ENCODE measurements around the gene PLOD3. TPM values are rescaled to one million over a fixed set of nuclear protein-coding genes. Genes with fewer than 3 reads are reported as not detected.
A peak's percentile ranks its signal among the peaks of the same experiment; 100 is the strongest.

PLOD3 gene
- total RNA-seq, 2 donors from 2014 or later, result 31.5 to 55.9 TPM

GRCh38 chr7:101245147-101245668, 27.8 kb upstream of the PLOD3 start:
- DNase-seq (ENCODE audit: low spot score) (no peak), ATAC-seq (ENCODE audit: insufficient number of reproducible peaks, low FRiP score, low read depth) (no peak)
- H3K27me3 ChIP-seq (replicated peaks; ENCODE audit: insufficient read depth), result no peaks in the 10 kb centered on the region
- H3K4me1 ChIP-seq (ENCODE audit: control insufficient read depth in 1 of 2, low read depth in 2 of 2), result peaks cover 12 to 38% of the 10 kb centered on the region in 2 donors
- peaks cover 19% of the 10 kb centered on the region for H3K36me3 ChIP-seq
- H3K4me3 ChIP-seq, result peak overlapping the region; percentile 71
- no peak for TF ChIP-seq CTCF (IDR thresholded peaks at IDR 0.05)
- peak overlapping the region; percentile 85 to 95 for H3K27ac ChIP-seq
- no peaks in the 10 kb centered on the region for H3K9me3 ChIP-seq

GRCh38 chr7:101244375-101245146, 27.2 kb upstream of the PLOD3 start, which contains the start of gene FIS1:
Gene FIS1 (minus strand): TSS chr7:101245081. CDS start chr7:101245004, 77 bp downstream.
- Histone ChIP-seq H3K27ac (peak within 1 kb of the TSS; percentile 85 to 95), H3K4me1 (ENCODE audit: control insufficient read depth in 1 of 2, low read depth in 2 of 2) (peaks cover 12 to 37% of the 10 kb centered on the region in 2 donors), H3K4me3 (peak within 1 kb of the TSS; percentile 71), H3K36me3 (peaks cover 23% of the 10 kb centered on the region), H3K9me3 (no peaks in the 10 kb centered on the region), H3K27me3 (replicated peaks; ENCODE audit: insufficient read depth) (no peaks in the 10 kb centered on the region)
- ATAC-seq (ENCODE audit: insufficient number of reproducible peaks, low FRiP score, low read depth) (peak; percentile 96), DNase-seq (ENCODE audit: low spot score) (peak; percentile 76)
- peak; percentile 14 for TF ChIP-seq CTCF (IDR thresholded peaks at IDR 0.05)

- no peak for ATAC-seq (ENCODE audit: insufficient number of reproducible peaks, low FRiP score, low read depth)
- H3K36me3 ChIP-seq, result peaks cover 23% of the 10 kb centered on the region
- H3K9me3 ChIP-seq, result no peaks in the 10 kb centered on the region
- no peaks in the 10 kb centered on the region for H3K27me3 ChIP-seq (replicated peaks; ENCODE audit: insufficient read depth)
- peak overlapping the region; percentile 85 to 95 for H3K27ac ChIP-seq
- TF ChIP-seq CTCF (IDR thresholded peaks at IDR 0.05), result peak; percentile 94
- H3K4me1 ChIP-seq (ENCODE audit: control insufficient read depth in 1 of 2, low read depth in 2 of 2), result peaks cover 12 to 37% of the 10 kb centered on the region in 2 donors
- H3K4me3 ChIP-seq, result peak overlapping the region; percentile 71
- DNase-seq (ENCODE audit: low spot score), result no peak
These were observed 26.4 kb upstream of the PLOD3 start for GRCh38 chr7:101243646-101244374.

GRCh38 chr7:101241443-101242349, 24.3 kb upstream of the PLOD3 start:
- H3K27ac ChIP-seq, result no peak overlapping the region
- H3K27me3 ChIP-seq (replicated peaks; ENCODE audit: insufficient read depth), result no peaks in the 10 kb centered on the region
- no peak overlapping the region for H3K4me3 ChIP-seq
- ATAC-seq (ENCODE audit: insufficient number of reproducible peaks, low FRiP score, low read depth) (no peak), DNase-seq (ENCODE audit: low spot score) (no peak)
- H3K9me3 ChIP-seq, result no peaks in the 10 kb centered on the region
- peaks cover 12 to 40% of the 10 kb centered on the region in 2 donors for H3K4me1 ChIP-seq (ENCODE audit: control insufficient read depth in 1 of 2, low read depth in 2 of 2)
- TF ChIP-seq CTCF (IDR thresholded peaks at IDR 0.05), result no peak
- peaks cover 25% of the 10 kb centered on the region for H3K36me3 ChIP-seq
